Panc1 (cell line): ENCODE measurements around the gene P2RX1. TPM values are rescaled to one million over a fixed set of nuclear protein-coding genes. Genes with fewer than 3 reads are reported as not detected.

ENCODE experiments used
- ATAC-seq: fragments of 200-7000 bp; cut with Tn5 transposase; 2 replicates; pipeline ENCODE4 v1.9.1; 2020; ENCODE audit warnings: mild to moderate bottlenecking, moderate library complexity
- BruUV-seq: library from RNA; stranded (reverse); fragments of 400-500 nt; replicated peaks from 2 replicates; lab custom pipeline; 2021; lab: Mats Ljungman, UMichigan
- CTCF ChIA-PET: fragments of 300-600 bp; sonication (Branson Sonifier 250); formaldehyde crosslinking; loops from one replicate; lab custom pipeline; 2022; ENCODE audit warnings: antibody characterized with exemption; lab: Charles Lee
- POLR2A ChIA-PET: fragments of 300-600 bp; sonication (Branson Sonifier 250); formaldehyde crosslinking; loops from one replicate; lab custom pipeline; 2022; ENCODE audit warnings: antibody characterized with exemption; lab: Charles Lee
- DNase-seq: peaks from one replicate; pipeline ENCODE4 v3.0.0-alpha.2; 2010; ENCODE audit warnings: low read depth, low spot score
- H3K27ac ChIP-seq: 2 replicates; pipeline ENCODE4 v1.5.1; 2011; ENCODE audit warnings: mild to moderate bottlenecking, low read length, inconsistent platforms
- H3K27me3 ChIP-seq: fragments of 200-500 bp; sonication (Bioruptor generic); 2 replicates; pipeline ENCODE4 v1.6.0; 2014; ENCODE audit warnings: low read length, inconsistent platforms; ENCODE audit not compliant: control insufficient read depth, insufficient read depth
- H3K36me3 ChIP-seq: fragments of 200-500 bp; sonication (Bioruptor generic); 2 replicates; pipeline ENCODE4 v1.5.1; 2014; ENCODE audit warnings: inconsistent platforms, mild to moderate bottlenecking, low read length, moderate library complexity; ENCODE audit not compliant: control insufficient read depth, insufficient read depth
- H3K4me1 ChIP-seq: 2 replicates; pipeline ENCODE4 v1.5.1; 2011; ENCODE audit warnings: inconsistent platforms, mild to moderate bottlenecking, low read length, moderate library complexity; ENCODE audit not compliant: control insufficient read depth, insufficient read depth
- H3K4me3 ChIP-seq, 2 experiments: 2 replicates each; pipeline ENCODE4 v1.5.1; 2011 to 2012; ENCODE audit warnings: low read depth in 2 of 2, low read length in 2 of 2, mild to moderate bottlenecking in 2 of 2, inconsistent platforms in 1 of 2, moderate library complexity in 1 of 2
- H3K9me3 ChIP-seq: fragments of 200-500 bp; sonication (Bioruptor generic); 2 replicates; pipeline ENCODE4 v1.5.1; 2014; ENCODE audit warnings: low read depth, mild to moderate bottlenecking, inconsistent platforms, low read length, moderate library complexity; ENCODE audit not compliant: control insufficient read depth, insufficient read depth
- CTCF ChIP-seq: fragments of 450-650 bp; IDR thresholded peaks from 2 replicates; pipeline ENCODE4 v1.5.1; 2017; ENCODE audit warnings: mild to moderate bottlenecking
- POLR2AphosphoS5 ChIP-seq: IDR thresholded peaks from 2 replicates; pipeline ENCODE4 v1.6.1; 2012; ENCODE audit warnings: mild to moderate bottlenecking, low read depth, low read length, moderate library complexity
- REST ChIP-seq, 2 experiments: IDR thresholded peaks; 2 replicates each; pipeline ENCODE4 v1.6.1; 2011 to 2012; ENCODE audit warnings: low read depth in 2 of 2, control low read depth in 1 of 2, low read length in 1 of 2, mild to moderate bottlenecking in 1 of 2, moderate library complexity in 1 of 2; ENCODE audit not compliant: insufficient read depth in 1 of 2
- SIN3A ChIP-seq: IDR thresholded peaks from 2 replicates; pipeline ENCODE4 v1.6.1; 2012; ENCODE audit warnings: low read depth, mild to moderate bottlenecking, low read length, moderate library complexity, borderline replicate concordance; ENCODE audit not compliant: insufficient read depth
- TCF7L2 ChIP-seq: IDR thresholded peaks from 2 replicates; pipeline ENCODE4 v1.6.1; 2011; ENCODE audit warnings: mild to moderate bottlenecking, low read depth, low read length, inconsistent platforms
- in situ Hi-C: cut with HindIII; loops from 2 replicates; pipeline ENCODE4 v1.10.0; 2016; ENCODE audit warnings: low sequenced_read_pairs, low pct_unique_long_range_greater_than_20kb
- intact Hi-C: fragments of 100-400 bp; cut with micrococcal nuclease; formaldehyde crosslinking; loops from one replicate; pipeline ENCODE4 v1.10.0; 2022; ENCODE audit not compliant: unreplicated experiment
- total RNA-seq: library from RNA; stranded (reverse); gene quantifications from one replicate; pipeline ENCODE4 v1.2.1, GENCODE V29; 2021; ENCODE audit not compliant: unreplicated experiment

P2RX1 gene
- total RNA-seq, 1 experiment from 2014 or later = not detected

GRCh38 chr17:3891626-3892094 lies 24.6 kb downstream of the P2RX1 start:
- intact Hi-C loops = no loop called here
- CTCF ChIA-PET = no interaction called here
- Histone ChIP-seq H3K9me3 (no peaks in the 10 kb centered on the region), H3K27ac (no peak overlapping the region), H3K4me3 (peak overlapping the region; percentile 53 to 56), H3K27me3 (no peaks in the 10 kb centered on the region), H3K4me1 (peaks cover 54% of the 10 kb centered on the region), H3K36me3 (no peaks in the 10 kb centered on the region; the same call in 1 of the 2 replicates)
- no peak for ATAC-seq
- POLR2A ChIA-PET = no interaction called here
- no peak for DNase-seq
- TF ChIP-seq REST (IDR thresholded peaks at IDR 0.05; ENCODE audit: insufficient read depth in 1 of 2, low read depth in 2 of 2, low read length in 1 of 2) (no peak), CTCF (no peak), TCF7L2 (no peak), SIN3A (no peak), POLR2AphosphoS5 (no peak)
- no TSS peak for BruUV-seq
- in situ Hi-C loops = no loop called here

GRCh38 chr17:3890878-3891219 lies 25.4 kb downstream of the P2RX1 start:
- intact Hi-C loops = no loop called here
- peaks cover 56% of the 10 kb centered on the region for H3K4me1 ChIP-seq

More at GRCh38 chr17:3890878-3891219, 25.4 kb downstream of the P2RX1 start:
- no peaks in the 10 kb centered on the region for H3K27me3 ChIP-seq
- ChIA-PET CTCF (no interaction called here), POLR2A (no interaction called here)
- in situ Hi-C loops = no loop called here
- DNase-seq (no peak), ATAC-seq (no peak)
- TF ChIP-seq POLR2AphosphoS5 (no peak), TCF7L2 (no peak), REST (IDR thresholded peaks at IDR 0.05; ENCODE audit: insufficient read depth in 1 of 2, low read depth in 2 of 2, low read length in 1 of 2) (no peak), SIN3A (no peak), CTCF (no peak)
- H3K27ac ChIP-seq = peak overlapping the region; percentile 77; the same call in 1 of the 2 replicates
- no TSS peak for BruUV-seq
- H3K9me3 ChIP-seq = no peaks in the 10 kb centered on the region
- peak overlapping the region in 1 of 2 experiments; percentile 11; a peak in 1 of 4 replicates for H3K4me3 ChIP-seq
- no peaks in the 10 kb centered on the region; the same call in 1 of the 2 replicates for H3K36me3 ChIP-seq
